K562 (cell line): ENCODE measurements around the gene GPR39. TPM values are rescaled to one million over a fixed set of nuclear protein-coding genes. Genes with fewer than 3 reads are reported as not detected.

Source experiments
- ATAC-seq: fragments of 200-7000 bp; cut with Tn5 transposase; 3 replicates; pipeline ENCODE4 v1.9.1; 2020; ENCODE audit warnings: moderate library complexity
- BruUV-seq: library from RNA; stranded (reverse); fragments of 400-500 nt; replicated peaks from 2 replicates; lab custom pipeline; 2021; lab: Mats Ljungman, UMichigan
- CTCF ChIA-PET: fragments of 300-600 bp; formaldehyde crosslinking; extraction: SDS; loops from one replicate; lab custom pipeline; 2021; ENCODE audit warnings: low intra/inter-chr PET ratio; lab: Yijun Ruan, JAX
- POLR2A ChIA-PET: fragments of 300-600, 350-650 bp; sonication (Branson Sonifier 250); formaldehyde crosslinking; extraction: SDS; loops from one replicate; lab custom pipeline; 2021; ENCODE audit warnings: antibody characterized with exemption, inconsistent platforms; lab: Yijun Ruan, JAX
- DNase-seq, 4 experiments: peaks; one replicate each; pipeline versions ENCODE4 v3.0.0 to v3.0.0-alpha.2; 2011 to 2018; ENCODE audit warnings: low spot score in 3 of 4, mixed read lengths in 3 of 4; ENCODE audit errors: extremely low read depth in 1 of 4
- FAIRE-seq: peaks from 2 replicates; lab custom pipeline; 2011; peaks lifted over from hg19 to GRCh38; lab: Jason Lieb, UNC
- H2AFZ ChIP-seq: 2 replicates; pipeline ENCODE4 v1.6.0; 2011; ENCODE audit warnings: low read depth, low read length, control low read depth, inconsistent platforms
- H3K27ac ChIP-seq: fragments of 200-600 bp; 3 replicates; pipeline ENCODE4 v1.8.0; 2011; ENCODE audit warnings: low read depth, mild to moderate bottlenecking, control low read depth, inconsistent platforms, low read length, moderate library complexity, mixed read lengths; ENCODE audit errors: extremely low read depth
- H3K27me3 ChIP-seq, 2 experiments: fragments of 300-600 bp in 1 of 2; 2 replicates in 1 of 2; 3 replicates in 1 of 2; pipeline versions ENCODE4 v1.6.0 to v1.8.0; 2011; ENCODE audit warnings: inconsistent platforms in 2 of 2, low read length in 2 of 2, mild to moderate bottlenecking in 1 of 2, mixed read lengths in 1 of 2, moderate library complexity in 1 of 2; ENCODE audit not compliant: control insufficient read depth in 2 of 2, insufficient read depth in 2 of 2
- H3K36me3 ChIP-seq: fragments of 300-600 bp; 3 replicates; pipeline ENCODE4 v1.8.0; 2011; ENCODE audit warnings: mild to moderate bottlenecking, low read length, inconsistent platforms; ENCODE audit not compliant: control insufficient read depth, insufficient read depth
- H3K4me1 ChIP-seq, 2 experiments: fragments of 200-600 bp in 1 of 2; replicated peaks in 1 of 2; 2 replicates in 1 of 2; 3 replicates in 1 of 2; pipeline versions ENCODE4 v1.5.1 to v1.8.0; 2011; ENCODE audit warnings: inconsistent platforms in 2 of 2, low read length in 2 of 2, mild to moderate bottlenecking in 1 of 2, mixed read lengths in 1 of 2, moderate library complexity in 1 of 2; ENCODE audit not compliant: control insufficient read depth in 2 of 2, insufficient read depth in 2 of 2
- H3K4me2 ChIP-seq: 2 replicates; pipeline ENCODE4 v1.6.1; 2011; ENCODE audit warnings: low read length, control low read depth, inconsistent platforms, mixed read lengths; ENCODE audit not compliant: insufficient read depth
- H3K4me3 ChIP-seq: fragments of 200-600 bp; sonication (generic), shearing (Covaris generic); 2 replicates; pipeline ENCODE4 v1.5.1; 2016; ENCODE audit warnings: control low read depth, inconsistent platforms
- H3K79me2 ChIP-seq: fragments of 200-600 bp; 3 replicates; pipeline ENCODE4 v1.8.0; 2011; ENCODE audit warnings: low read length, inconsistent platforms; ENCODE audit not compliant: control insufficient read depth, insufficient read depth
- H3K9ac ChIP-seq, 2 experiments: 2 replicates each; pipeline versions ENCODE4 v1.6.0 to v1.6.1; 2011; ENCODE audit warnings: low read depth in 2 of 2, low read length in 2 of 2, control low read depth in 1 of 2, inconsistent platforms in 1 of 2, mild to moderate bottlenecking in 1 of 2, mixed read lengths in 1 of 2; ENCODE audit not compliant: insufficient read depth in 1 of 2
- H3K9me1 ChIP-seq: one replicate; pipeline ENCODE4 v1.6.0; 2011; ENCODE audit warnings: inconsistent platforms, mild to moderate bottlenecking, low read length, moderate library complexity; ENCODE audit not compliant: control insufficient read depth, insufficient read depth
- H3K9me3 ChIP-seq: replicated peaks from 2 replicates; pipeline ENCODE4 v1.5.1; 2011; ENCODE audit warnings: low read depth, low read length, inconsistent platforms; ENCODE audit not compliant: control insufficient read depth, insufficient read depth
- H4K20me1 ChIP-seq: replicated peaks from 2 replicates; pipeline ENCODE4 v1.6.1; 2011; ENCODE audit warnings: low read length, inconsistent platforms, mixed read lengths; ENCODE audit not compliant: control insufficient read depth, insufficient read depth
- CBFA2T2 ChIP-seq: fragments of 450-650 bp; conservative IDR thresholded peaks from 2 replicates; pipeline ENCODE4 v1.6.1; 2017; ENCODE audit warnings: mild to moderate bottlenecking
- DACH1 ChIP-seq: fragments of 450-650 bp; IDR thresholded peaks from 2 replicates; pipeline ENCODE4 v1.6.1; 2018; ENCODE audit not compliant: partially characterized antibody
- GATAD2A ChIP-seq: fragments of 450-650 bp; IDR thresholded peaks from 2 replicates; pipeline ENCODE4 v1.6.1; 2017
- HDAC8 ChIP-seq: fragments of 450-650 bp; IDR thresholded peaks from 2 replicates; pipeline ENCODE4 v1.6.1; 2016; ENCODE audit warnings: mild to moderate bottlenecking, missing genetic modification characterization, moderate library complexity, missing compliant biosample characterization
- PREB ChIP-seq: sonication (generic); formaldehyde crosslinking; IDR thresholded peaks from 2 replicates; pipeline ENCODE4 v1.8.1; 2023; ENCODE audit warnings: mild to moderate bottlenecking, missing genetic modification reagents
- SIN3A ChIP-seq, 2 experiments: fragments of 150-350 bp in 1 of 2; IDR thresholded peaks; 2 replicates each; pipeline ENCODE4 v1.6.1; 2011 to 2016; ENCODE audit warnings: borderline replicate concordance in 2 of 2, low read depth in 2 of 2, low read length in 2 of 2, mild to moderate bottlenecking in 2 of 2, moderate library complexity in 2 of 2; ENCODE audit not compliant: control insufficient read depth in 1 of 2
- in situ Hi-C: fragments of 300-500 bp; cut with MboI; formaldehyde crosslinking; loops from 4 replicates; pipeline ENCODE4 v1.15.0; 2018; ENCODE audit warnings: inconsistent platforms, mixed read lengths
- intact Hi-C: fragments of 100-400 bp; cut with micrococcal nuclease; formaldehyde crosslinking; loops from 2 replicates; pipeline ENCODE4 v1.14.2; 2022
- polyA plus RNA-seq, 8 experiments: library from polyadenylated mRNA; depleted of rRNA in 4 of 8; stranded (reverse) in 5 of 8; unstranded in 3 of 8; fragments of >200 nt; fragmentation: Nextera tagmentation in 2 of 8; fragmentation: Illumina TruSeq in 1 of 8; extraction: Ambion mirVana in 2 of 8; extraction: Trizol in 1 of 8; gene quantifications; 2 replicates each; pipeline versions ENCODE4 v1.2.1 to v1.2.3, GENCODE V29; 2011 to 2014; ENCODE audit warnings: inconsistent platforms in 1 of 8, missing spikeins in 1 of 8
- total RNA-seq, 7 experiments: library from RNA; depleted of rRNA in 6 of 7; stranded (reverse); fragments of >200 nt in 6 of 7; fragmentation: Illumina TruSeq in 2 of 7; extraction: Trizol in 2 of 7; gene quantifications; 2 replicates each; pipeline versions ENCODE4 v1.2.1 to v1.2.3, GENCODE V29; 2011 to 2021; ENCODE audit warnings: low replicate concordance in 1 of 7
- TF ChIP-seq, protein P1 (sequence below): fragments of 250-450 bp; sonication (Bioruptor Pico); IDR thresholded peaks from 2 replicates; pipeline ENCODE4 v1.8.0; 2021; ENCODE audit warnings: mild to moderate bottlenecking, moderate library complexity
- TF ChIP-seq, protein P2 (sequence below): fragments of 450-650 bp; formaldehyde crosslinking; IDR thresholded peaks from 2 replicates; pipeline ENCODE4 v1.4.0; 2020; ENCODE audit warnings: mild to moderate bottlenecking, moderate library complexity
- TF ChIP-seq, protein P3 (sequence below): fragments of 450-650 bp; IDR thresholded peaks from 2 replicates; pipeline ENCODE4 v1.6.1; 2017; ENCODE audit warnings: antibody characterized with exemption, mild to moderate bottlenecking
- TF ChIP-seq, protein P4 (sequence below): fragments of 450-650 bp; formaldehyde crosslinking; IDR thresholded peaks from 2 replicates; pipeline ENCODE4 v1.4.0; 2022; ENCODE audit warnings: missing genetic modification characterization
- TF ChIP-seq, protein P5 (sequence below), 2 experiments: fragments of 200-800 bp in 1 of 2; sonication (Bioruptor generic) in 1 of 2; sonication (generic) in 1 of 2; formaldehyde crosslinking in 1 of 2; IDR thresholded peaks in 1 of 2; conservative IDR thresholded peaks in 1 of 2; 2 replicates each; pipeline versions ENCODE4 v1.5.0 to v1.6.1; 2016 to 2020; ENCODE audit warnings: missing compliant biosample characterization in 1 of 2, missing genetic modification characterization in 1 of 2, missing genetic modification reagents in 1 of 2

Gene GPR39
- total and polyA plus RNA-seq, 9 of the 15 experiments (the other 6 are each of a cell fraction or from before 2014, with no cell fraction given): 0.04 TPM; not detected in 8

DNA sequence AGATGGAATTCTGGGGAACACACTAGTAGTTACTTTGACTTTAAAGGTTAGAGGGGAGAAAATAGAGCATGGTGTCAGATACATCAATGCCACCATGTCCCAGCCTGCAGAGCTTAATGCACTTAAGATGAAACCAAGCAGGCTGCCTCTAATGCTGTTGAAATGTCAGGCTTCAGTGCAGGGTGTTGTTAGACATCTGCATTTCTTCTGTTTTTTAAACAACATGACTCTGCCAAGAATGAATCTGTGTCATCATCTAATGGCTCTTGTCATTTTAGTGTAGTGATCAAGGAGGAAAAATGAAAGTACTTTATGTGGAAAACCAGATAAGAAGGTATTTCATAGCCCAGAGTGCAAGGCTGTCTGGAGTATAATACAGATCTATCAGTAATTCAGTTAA lies 223.5 kb downstream of the GPR39 start:
- Histone ChIP-seq H3K4me3 (no peak overlapping the region), H3K9me3 (no peaks in the 10 kb centered on the region), H3K36me3 (no peaks in the 10 kb centered on the region), H3K27me3 (peaks cover 0 to 3% of the 10 kb centered on the region in 2 experiments; a peak in 2 of 5 replicates), H3K9me1 (no peaks in the 10 kb centered on the region), H3K4me1 (peaks cover 0 to 1% of the 10 kb centered on the region in 2 experiments; a peak in 1 of 5 replicates), H3K9ac (no peak overlapping the region), H3K4me2 (no peak overlapping the region), H4K20me1 (no peaks in the 10 kb centered on the region), H3K27ac (no peak overlapping the region), H2AFZ (no peak overlapping the region), H3K79me2 (no peaks in the 10 kb centered on the region)
- DNase-seq (no peak), FAIRE-seq (no peak), ATAC-seq (no peak)
- ChIA-PET CTCF (no interaction called here), POLR2A (no interaction called here)
- in situ Hi-C loops (no loop called here), intact Hi-C loops (no loop called here)
- BruUV-seq: no TSS peak
- TF ChIP-seq, protein P1, sequence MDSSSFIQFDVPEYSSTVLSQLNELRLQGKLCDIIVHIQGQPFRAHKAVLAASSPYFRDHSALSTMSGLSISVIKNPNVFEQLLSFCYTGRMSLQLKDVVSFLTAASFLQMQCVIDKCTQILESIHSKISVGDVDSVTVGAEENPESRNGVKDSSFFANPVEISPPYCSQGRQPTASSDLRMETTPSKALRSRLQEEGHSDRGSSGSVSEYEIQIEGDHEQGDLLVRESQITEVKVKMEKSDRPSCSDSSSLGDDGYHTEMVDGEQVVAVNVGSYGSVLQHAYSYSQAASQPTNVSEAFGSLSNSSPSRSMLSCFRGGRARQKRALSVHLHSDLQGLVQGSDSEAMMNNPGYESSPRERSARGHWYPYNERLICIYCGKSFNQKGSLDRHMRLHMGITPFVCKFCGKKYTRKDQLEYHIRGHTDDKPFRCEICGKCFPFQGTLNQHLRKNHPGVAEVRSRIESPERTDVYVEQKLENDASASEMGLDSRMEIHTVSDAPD (CRISPR knock-in tag): no peak
- TF ChIP-seq, protein P2, sequence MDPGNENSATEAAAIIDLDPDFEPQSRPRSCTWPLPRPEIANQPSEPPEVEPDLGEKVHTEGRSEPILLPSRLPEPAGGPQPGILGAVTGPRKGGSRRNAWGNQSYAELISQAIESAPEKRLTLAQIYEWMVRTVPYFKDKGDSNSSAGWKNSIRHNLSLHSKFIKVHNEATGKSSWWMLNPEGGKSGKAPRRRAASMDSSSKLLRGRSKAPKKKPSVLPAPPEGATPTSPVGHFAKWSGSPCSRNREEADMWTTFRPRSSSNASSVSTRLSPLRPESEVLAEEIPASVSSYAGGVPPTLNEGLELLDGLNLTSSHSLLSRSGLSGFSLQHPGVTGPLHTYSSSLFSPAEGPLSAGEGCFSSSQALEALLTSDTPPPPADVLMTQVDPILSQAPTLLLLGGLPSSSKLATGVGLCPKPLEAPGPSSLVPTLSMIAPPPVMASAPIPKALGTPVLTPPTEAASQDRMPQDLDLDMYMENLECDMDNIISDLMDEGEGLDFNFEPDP (CRISPR knock-in tag): no peak
- TF ChIP-seq HDAC8 (tag) (no peak), GATAD2A (no peak), CBFA2T2 (no peak), SIN3A (IDR thresholded peaks at IDR 0.05; ENCODE audit: borderline replicate concordance in 2 of 2, control insufficient read depth in 1 of 2, low read depth in 2 of 2, low read length in 2 of 2) (no peak), DACH1 (no peak), PREB (CRISPR knock-in tag) (no peak)
- TF ChIP-seq, protein P3, sequence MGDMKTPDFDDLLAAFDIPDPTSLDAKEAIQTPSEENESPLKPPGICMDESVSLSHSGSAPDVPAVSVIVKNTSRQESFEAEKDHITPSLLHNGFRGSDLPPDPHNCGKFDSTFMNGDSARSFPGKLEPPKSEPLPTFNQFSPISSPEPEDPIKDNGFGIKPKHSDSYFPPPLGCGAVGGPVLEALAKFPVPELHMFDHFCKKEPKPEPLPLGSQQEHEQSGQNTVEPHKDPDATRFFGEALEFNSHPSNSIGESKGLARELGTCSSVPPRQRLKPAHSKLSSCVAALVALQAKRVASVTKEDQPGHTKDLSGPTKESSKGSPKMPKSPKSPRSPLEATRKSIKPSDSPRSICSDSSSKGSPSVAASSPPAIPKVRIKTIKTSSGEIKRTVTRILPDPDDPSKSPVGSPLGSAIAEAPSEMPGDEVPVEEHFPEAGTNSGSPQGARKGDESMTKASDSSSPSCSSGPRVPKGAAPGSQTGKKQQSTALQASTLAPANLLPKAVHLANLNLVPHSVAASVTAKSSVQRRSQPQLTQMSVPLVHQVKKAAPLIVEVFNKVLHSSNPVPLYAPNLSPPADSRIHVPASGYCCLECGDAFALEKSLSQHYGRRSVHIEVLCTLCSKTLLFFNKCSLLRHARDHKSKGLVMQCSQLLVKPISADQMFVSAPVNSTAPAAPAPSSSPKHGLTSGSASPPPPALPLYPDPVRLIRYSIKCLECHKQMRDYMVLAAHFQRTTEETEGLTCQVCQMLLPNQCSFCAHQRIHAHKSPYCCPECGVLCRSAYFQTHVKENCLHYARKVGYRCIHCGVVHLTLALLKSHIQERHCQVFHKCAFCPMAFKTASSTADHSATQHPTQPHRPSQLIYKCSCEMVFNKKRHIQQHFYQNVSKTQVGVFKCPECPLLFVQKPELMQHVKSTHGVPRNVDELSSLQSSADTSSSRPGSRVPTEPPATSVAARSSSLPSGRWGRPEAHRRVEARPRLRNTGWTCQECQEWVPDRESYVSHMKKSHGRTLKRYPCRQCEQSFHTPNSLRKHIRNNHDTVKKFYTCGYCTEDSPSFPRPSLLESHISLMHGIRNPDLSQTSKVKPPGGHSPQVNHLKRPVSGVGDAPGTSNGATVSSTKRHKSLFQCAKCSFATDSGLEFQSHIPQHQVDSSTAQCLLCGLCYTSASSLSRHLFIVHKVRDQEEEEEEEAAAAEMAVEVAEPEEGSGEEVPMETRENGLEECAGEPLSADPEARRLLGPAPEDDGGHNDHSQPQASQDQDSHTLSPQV: no peak
- TF ChIP-seq, protein P4, sequence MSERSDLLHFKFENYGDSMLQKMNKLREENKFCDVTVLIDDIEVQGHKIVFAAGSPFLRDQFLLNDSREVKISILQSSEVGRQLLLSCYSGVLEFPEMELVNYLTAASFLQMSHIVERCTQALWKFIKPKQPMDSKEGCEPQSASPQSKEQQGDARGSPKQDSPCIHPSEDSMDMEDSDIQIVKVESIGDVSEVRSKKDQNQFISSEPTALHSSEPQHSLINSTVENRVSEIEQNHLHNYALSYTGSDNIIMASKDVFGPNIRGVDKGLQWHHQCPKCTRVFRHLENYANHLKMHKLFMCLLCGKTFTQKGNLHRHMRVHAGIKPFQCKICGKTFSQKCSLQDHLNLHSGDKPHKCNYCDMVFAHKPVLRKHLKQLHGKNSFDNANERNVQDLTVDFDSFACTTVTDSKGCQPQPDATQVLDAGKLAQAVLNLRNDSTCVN (CRISPR knock-in tag): no peak
- TF ChIP-seq, protein P5, sequence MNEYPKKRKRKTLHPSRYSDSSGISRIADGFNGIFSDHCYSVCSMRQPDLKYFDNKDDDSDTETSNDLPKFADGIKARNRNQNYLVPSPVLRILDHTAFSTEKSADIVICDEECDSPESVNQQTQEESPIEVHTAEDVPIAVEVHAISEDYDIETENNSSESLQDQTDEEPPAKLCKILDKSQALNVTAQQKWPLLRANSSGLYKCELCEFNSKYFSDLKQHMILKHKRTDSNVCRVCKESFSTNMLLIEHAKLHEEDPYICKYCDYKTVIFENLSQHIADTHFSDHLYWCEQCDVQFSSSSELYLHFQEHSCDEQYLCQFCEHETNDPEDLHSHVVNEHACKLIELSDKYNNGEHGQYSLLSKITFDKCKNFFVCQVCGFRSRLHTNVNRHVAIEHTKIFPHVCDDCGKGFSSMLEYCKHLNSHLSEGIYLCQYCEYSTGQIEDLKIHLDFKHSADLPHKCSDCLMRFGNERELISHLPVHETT (CRISPR knock-in tag; conservative IDR thresholded peaks at IDR 0.05 in 1 of 2, IDR thresholded peaks at IDR 0.05 in 1 of 2): no peak
